ENCODE measurements around the gene SPINK4.

The SPINK4 gene

GRCh38 chr9:33239921-33240320 is at the start of gene SPINK4:
Gene SPINK4 (plus strand): TSS chr9:33240167. CDS start chr9:33240209, 42 bp downstream.
- DNase-seq (ENCODE audit: low spot score) = peak; percentile 22

- DNase-seq (ENCODE audit: low spot score) = no peak
Observed at GRCh38 chr9:33192493-33193255, 47.3 kb upstream of the SPINK4 start.

GRCh38 chr9:33193818-33194217 is 46.1 kb upstream of the SPINK4 start:
- DNase-seq (ENCODE audit: low spot score) = no peak

- no peak for DNase-seq (ENCODE audit: low spot score)
Observed at GRCh38 chr9:33196736-33197135, 43.2 kb upstream of the SPINK4 start.

GRCh38 chr9:33197279-33198152 is 42.5 kb upstream of the SPINK4 start:
- DNase-seq (ENCODE audit: low spot score) = no peak

- no peak for DNase-seq (ENCODE audit: low spot score)
Observed at GRCh38 chr9:33198165-33198564, 41.8 kb upstream of the SPINK4 start.

- DNase-seq (ENCODE audit: low spot score) = no peak
Observed at GRCh38 chr9:33202018-33202417, 37.9 kb upstream of the SPINK4 start.

GRCh38 chr9:33202552-33203201 is 37.3 kb upstream of the SPINK4 start:
- no peak for DNase-seq (ENCODE audit: low spot score)

- no peak for DNase-seq (ENCODE audit: low spot score)
Observed at GRCh38 chr9:33209394-33209793, 30.6 kb upstream of the SPINK4 start.

- no peak for DNase-seq (ENCODE audit: low spot score)
Observed at GRCh38 chr9:33210006-33210715, 29.8 kb upstream of the SPINK4 start.

- no peak for DNase-seq (ENCODE audit: low spot score)
Observed at GRCh38 chr9:33211695-33212393, 28.1 kb upstream of the SPINK4 start.

GRCh38 chr9:33220681-33221567 is 19.0 kb upstream of the SPINK4 start:
- no peak for DNase-seq (ENCODE audit: low spot score)

- no peak for DNase-seq (ENCODE audit: low spot score)
Observed at GRCh38 chr9:33221568-33221884, 18.4 kb upstream of the SPINK4 start.

GRCh38 chr9:33222031-33222430 is 17.9 kb upstream of the SPINK4 start:
- no peak for DNase-seq (ENCODE audit: low spot score)

GRCh38 chr9:33223696-33224095 is 16.3 kb upstream of the SPINK4 start:
- no peak for DNase-seq (ENCODE audit: low spot score)

GRCh38 chr9:33225319-33226147 is 14.4 kb upstream of the SPINK4 start:
- DNase-seq (ENCODE audit: low spot score) = no peak

- DNase-seq (ENCODE audit: low spot score) = no peak
Observed at GRCh38 chr9:33227008-33227398, 13.0 kb upstream of the SPINK4 start.

- no peak for DNase-seq (ENCODE audit: low spot score)
Observed at GRCh38 chr9:33227741-33228140, 12.2 kb upstream of the SPINK4 start.

GRCh38 chr9:33228606-33229005 is 11.4 kb upstream of the SPINK4 start:
- no peak for DNase-seq (ENCODE audit: low spot score)
